OCI-LY3 (cell line): Measurements from ENCODE around the gene SLC30A4.

ENCODE experiments used
- EZH2phosphoT487 ChIP-seq: fragments of 200-600 bp; shearing (Covaris generic); IDR thresholded peaks from 2 replicates; pipeline ENCODE4 v1.6.1; 2018; ENCODE audit warnings: antibody characterized with exemption, mixed run types, low read depth
- TF ChIP-seq, protein P1 (sequence below): fragments of 200-600, 300-600 bp; sonication (generic); IDR thresholded peaks from 2 replicates; pipeline ENCODE4 v1.5.1; 2014; ENCODE audit warnings: antibody characterized with exemption, low read length, low read depth

DNA sequence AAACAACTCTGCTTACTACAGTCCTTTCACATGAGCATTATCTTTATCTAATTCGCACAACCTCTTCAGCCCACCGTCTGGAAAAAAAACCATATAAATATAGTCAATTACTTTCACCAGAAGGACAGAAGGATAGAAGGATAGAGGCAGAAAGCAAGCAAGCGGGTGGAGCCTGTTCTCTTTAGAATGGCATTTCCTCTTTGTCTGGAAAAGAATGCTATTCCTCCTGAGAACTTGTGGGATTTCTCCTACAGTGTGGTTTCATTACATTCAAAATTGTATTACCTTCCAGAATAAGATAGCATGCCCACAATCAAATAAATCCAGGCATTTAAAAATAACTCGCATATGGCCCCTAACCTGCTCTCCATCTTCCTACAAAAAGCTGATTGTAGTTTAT is 23.1 kb downstream of the SLC30A4 start:
- TF ChIP-seq, protein P1, sequence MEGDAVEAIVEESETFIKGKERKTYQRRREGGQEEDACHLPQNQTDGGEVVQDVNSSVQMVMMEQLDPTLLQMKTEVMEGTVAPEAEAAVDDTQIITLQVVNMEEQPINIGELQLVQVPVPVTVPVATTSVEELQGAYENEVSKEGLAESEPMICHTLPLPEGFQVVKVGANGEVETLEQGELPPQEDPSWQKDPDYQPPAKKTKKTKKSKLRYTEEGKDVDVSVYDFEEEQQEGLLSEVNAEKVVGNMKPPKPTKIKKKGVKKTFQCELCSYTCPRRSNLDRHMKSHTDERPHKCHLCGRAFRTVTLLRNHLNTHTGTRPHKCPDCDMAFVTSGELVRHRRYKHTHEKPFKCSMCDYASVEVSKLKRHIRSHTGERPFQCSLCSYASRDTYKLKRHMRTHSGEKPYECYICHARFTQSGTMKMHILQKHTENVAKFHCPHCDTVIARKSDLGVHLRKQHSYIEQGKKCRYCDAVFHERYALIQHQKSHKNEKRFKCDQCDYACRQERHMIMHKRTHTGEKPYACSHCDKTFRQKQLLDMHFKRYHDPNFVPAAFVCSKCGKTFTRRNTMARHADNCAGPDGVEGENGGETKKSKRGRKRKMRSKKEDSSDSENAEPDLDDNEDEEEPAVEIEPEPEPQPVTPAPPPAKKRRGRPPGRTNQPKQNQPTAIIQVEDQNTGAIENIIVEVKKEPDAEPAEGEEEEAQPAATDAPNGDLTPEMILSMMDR = no peak
- TF ChIP-seq EZH2phosphoT487 = no peak
